ENCODE measurements around the gene KEL.

The KEL gene

DNA sequence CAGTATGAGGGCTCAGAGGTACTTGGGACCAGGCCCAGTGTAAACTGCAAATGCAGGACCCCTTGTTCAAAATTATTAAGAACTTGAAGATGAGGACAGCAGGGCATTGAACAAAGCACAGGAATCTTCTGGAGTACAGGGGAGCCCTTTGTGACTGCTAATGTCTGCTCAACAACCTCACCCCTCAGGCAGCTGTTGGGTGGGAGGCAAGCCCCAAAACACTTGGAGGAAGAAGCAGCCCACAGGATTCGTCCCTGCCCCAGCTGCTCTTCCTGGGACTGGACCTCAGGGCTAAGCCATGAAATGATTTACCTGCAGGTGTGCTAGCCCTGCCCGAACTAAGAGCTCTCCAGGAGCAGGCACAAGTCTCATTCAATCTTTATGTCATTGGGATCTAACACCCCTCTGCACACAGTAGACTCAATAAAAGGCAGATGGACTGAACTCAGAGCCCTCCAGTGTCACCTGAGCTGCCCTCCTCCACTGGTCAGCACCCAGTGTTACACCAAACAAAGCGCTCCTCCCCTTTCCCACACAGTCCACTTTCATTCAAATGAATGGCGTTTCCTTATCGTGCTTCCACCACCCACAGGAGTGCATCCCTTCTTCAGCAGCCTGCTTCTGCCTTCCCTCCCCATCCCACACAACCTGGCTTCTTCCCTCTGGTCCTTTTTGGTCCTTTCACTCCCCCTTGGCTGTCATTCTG is 29.6 kb downstream of the KEL start:
- Histone ChIP-seq H3K4me1 (ENCODE audit: control insufficient read depth in 2 of 2, insufficient read depth in 1 of 2, low read depth in 1 of 2, low read length in 2 of 2) (peaks cover 0 to 2% of the 10 kb centered on the region in 2 donors), H2AFZ (ENCODE audit: low read length) (no peak overlapping the region), H3K36me3 (replicated peaks in 1 of 2; ENCODE audit: control insufficient read depth in 2 of 2, insufficient read depth in 2 of 2, low read length in 2 of 2) (no peaks in the 10 kb centered on the region), H2BK5ac (ENCODE audit: low read length) (no peak overlapping the region), H3K79me1 (ENCODE audit: low read depth, low read length) (no peaks in the 10 kb centered on the region), H3K4me2 (ENCODE audit: insufficient read depth, low read length, poor library complexity, severe bottlenecking) (no peak overlapping the region), H4K91ac (ENCODE audit: low read depth, low read length, poor library complexity) (no peak overlapping the region), H3K4me3 (ENCODE audit: low read length in 2 of 2) (no peak overlapping the region), H3K4ac (ENCODE audit: low read length) (no peak overlapping the region), H4K8ac (ENCODE audit: low read depth, low read length) (no peak overlapping the region), H3K9ac (ENCODE audit: low read depth, low read length, poor library complexity) (no peak overlapping the region), H3K9me3 (replicated peaks in 1 of 2; ENCODE audit: control insufficient read depth in 2 of 2, insufficient read depth in 1 of 2, low read depth in 1 of 2, low read length in 2 of 2) (no peaks in the 10 kb centered on the region), H3K27ac (replicated peaks; ENCODE audit: low read length) (no peak overlapping the region), H3K14ac (ENCODE audit: low read length) (no peak overlapping the region), H2BK12ac (ENCODE audit: low read length) (no peak overlapping the region), H3K27me3 (ENCODE audit: control insufficient read depth in 3 of 3, insufficient read depth in 3 of 3, low read depth in 1 of 3, low read length in 3 of 3) (no peaks in the 10 kb centered on the region), H2BK120ac (ENCODE audit: low read depth, low read length) (no peak overlapping the region), H2AK5ac (ENCODE audit: low read depth, low read length) (no peak overlapping the region), H3K23ac (ENCODE audit: low read depth, low read length, poor library complexity) (no peak overlapping the region), H3K18ac (ENCODE audit: low read length) (peak overlapping the region; percentile 39), H2BK15ac (ENCODE audit: low read length) (no peak overlapping the region)
- WGBS, 2 donors (ENCODE audit: extremely low coverage in 2 of 2, insufficient read length in 2 of 2, insufficient replicate concordance in 1 of 2): no CpG with 5 or more reads among the region's 5 CpGs
- DNase-seq (ENCODE audit: low spot score): no peak

DNA sequence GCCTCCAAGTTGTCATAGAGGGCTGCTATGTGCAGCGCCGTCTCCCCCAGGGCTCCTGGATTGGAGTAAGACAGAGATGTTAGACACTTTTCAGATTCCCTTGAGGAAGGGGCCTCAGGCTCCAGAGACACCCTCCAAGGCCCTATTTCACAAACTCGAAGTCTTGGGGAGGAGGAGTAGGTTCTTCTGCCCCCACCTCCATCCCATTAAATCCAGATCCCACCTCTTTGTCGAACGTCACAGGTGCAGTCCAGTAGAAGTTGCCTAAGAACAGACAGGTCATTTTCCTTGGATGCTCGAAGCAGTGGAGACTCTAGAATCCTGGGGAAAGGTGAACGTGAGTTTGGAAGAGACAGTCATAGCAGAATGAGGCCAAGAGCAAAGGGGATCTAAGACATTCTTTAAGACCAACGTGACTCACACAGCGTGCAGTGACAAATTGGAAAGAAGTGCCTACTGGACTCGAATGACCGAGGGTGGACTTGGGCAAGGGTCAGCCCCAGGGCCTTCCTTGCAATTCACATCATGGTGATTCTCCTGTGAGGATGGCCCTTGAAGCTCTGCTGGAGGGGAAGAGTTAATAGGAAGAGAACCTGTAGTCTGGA is 31.9 kb downstream of the KEL start:
- Histone ChIP-seq H2BK12ac (ENCODE audit: low read length) (no peak overlapping the region), H3K4me3 (ENCODE audit: low read length in 2 of 2) (no peak overlapping the region), H3K23ac (ENCODE audit: low read depth, low read length, poor library complexity) (no peak overlapping the region), H3K27me3 (ENCODE audit: control insufficient read depth in 3 of 3, insufficient read depth in 3 of 3, low read depth in 1 of 3, low read length in 3 of 3) (no peaks in the 10 kb centered on the region), H3K79me1 (ENCODE audit: low read depth, low read length) (no peaks in the 10 kb centered on the region), H4K8ac (ENCODE audit: low read depth, low read length) (no peak overlapping the region), H2AFZ (ENCODE audit: low read length) (no peak overlapping the region), H3K4me2 (ENCODE audit: insufficient read depth, low read length, poor library complexity, severe bottlenecking) (no peak overlapping the region), H4K91ac (ENCODE audit: low read depth, low read length, poor library complexity) (no peak overlapping the region), H3K18ac (ENCODE audit: low read length) (no peak overlapping the region), H3K14ac (ENCODE audit: low read length) (peak overlapping the region; percentile 21), H3K27ac (replicated peaks; ENCODE audit: low read length) (no peak overlapping the region), H3K4me1 (ENCODE audit: control insufficient read depth in 2 of 2, insufficient read depth in 1 of 2, low read depth in 1 of 2, low read length in 2 of 2) (peaks cover 0 to 2% of the 10 kb centered on the region in 2 donors), H2BK120ac (ENCODE audit: low read depth, low read length) (no peak overlapping the region), H3K9me3 (replicated peaks in 1 of 2; ENCODE audit: control insufficient read depth in 2 of 2, insufficient read depth in 1 of 2, low read depth in 1 of 2, low read length in 2 of 2) (no peaks in the 10 kb centered on the region), H2AK5ac (ENCODE audit: low read depth, low read length) (no peak overlapping the region), H3K4ac (ENCODE audit: low read length) (no peak overlapping the region), H2BK5ac (ENCODE audit: low read length) (no peak overlapping the region), H3K36me3 (replicated peaks in 1 of 2; ENCODE audit: control insufficient read depth in 2 of 2, insufficient read depth in 2 of 2, low read length in 2 of 2) (no peaks in the 10 kb centered on the region), H3K9ac (ENCODE audit: low read depth, low read length, poor library complexity) (no peak overlapping the region), H2BK15ac (ENCODE audit: low read length) (no peak overlapping the region)
- DNase-seq (ENCODE audit: low spot score): no peak
- no CpG with 5 or more reads among the region's 11 CpGs for WGBS, 2 donors (ENCODE audit: extremely low coverage in 2 of 2, insufficient read length in 2 of 2, insufficient replicate concordance in 1 of 2)

DNA sequence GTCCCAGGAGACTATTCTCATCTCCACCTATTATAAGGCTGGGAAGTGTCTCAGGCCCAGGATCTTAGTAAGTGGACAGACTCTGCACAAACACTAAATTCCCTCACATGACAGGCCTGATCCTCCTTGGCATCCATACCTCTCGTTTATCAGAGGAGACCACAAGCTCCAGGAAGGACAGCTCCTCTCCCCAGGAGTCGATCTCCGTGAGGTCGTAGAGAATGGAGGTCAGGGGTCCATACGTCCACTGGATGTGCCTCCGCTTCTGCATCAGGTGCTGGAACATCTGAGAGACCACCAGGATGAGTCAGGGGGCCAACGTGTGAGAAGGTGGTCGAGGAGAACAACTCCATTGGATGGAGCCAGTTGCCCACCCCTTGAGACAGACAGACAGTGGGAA is 34.2 kb downstream of the KEL start:
- Histone ChIP-seq H3K4me3 (ENCODE audit: low read length in 2 of 2) (no peak overlapping the region), H3K4me2 (ENCODE audit: insufficient read depth, low read length, poor library complexity, severe bottlenecking) (no peak overlapping the region), H3K27me3 (ENCODE audit: control insufficient read depth in 3 of 3, insufficient read depth in 3 of 3, low read depth in 1 of 3, low read length in 3 of 3) (no peaks in the 10 kb centered on the region), H2BK15ac (ENCODE audit: low read length) (no peak overlapping the region), H3K14ac (ENCODE audit: low read length) (no peak overlapping the region), H2AK5ac (ENCODE audit: low read depth, low read length) (no peak overlapping the region), H2BK5ac (ENCODE audit: low read length) (no peak overlapping the region), H3K4ac (ENCODE audit: low read length) (no peak overlapping the region), H3K27ac (replicated peaks; ENCODE audit: low read length) (no peak overlapping the region), H3K4me1 (ENCODE audit: control insufficient read depth in 2 of 2, insufficient read depth in 1 of 2, low read depth in 1 of 2, low read length in 2 of 2) (peaks cover 0 to 2% of the 10 kb centered on the region in 2 donors), H3K9ac (ENCODE audit: low read depth, low read length, poor library complexity) (no peak overlapping the region), H2AFZ (ENCODE audit: low read length) (no peak overlapping the region), H2BK12ac (ENCODE audit: low read length) (no peak overlapping the region), H3K18ac (ENCODE audit: low read length) (no peak overlapping the region), H3K23ac (ENCODE audit: low read depth, low read length, poor library complexity) (no peak overlapping the region), H2BK120ac (ENCODE audit: low read depth, low read length) (no peak overlapping the region), H3K9me3 (replicated peaks in 1 of 2; ENCODE audit: control insufficient read depth in 2 of 2, insufficient read depth in 1 of 2, low read depth in 1 of 2, low read length in 2 of 2) (no peaks in the 10 kb centered on the region), H3K36me3 (replicated peaks in 1 of 2; ENCODE audit: control insufficient read depth in 2 of 2, insufficient read depth in 2 of 2, low read length in 2 of 2) (no peaks in the 10 kb centered on the region), H3K79me1 (ENCODE audit: low read depth, low read length) (no peaks in the 10 kb centered on the region), H4K8ac (ENCODE audit: low read depth, low read length) (no peak overlapping the region), H4K91ac (ENCODE audit: low read depth, low read length, poor library complexity) (no peak overlapping the region)
- no peak for DNase-seq (ENCODE audit: low spot score)
- no CpG with 5 or more reads among the region's 8 CpGs for WGBS, 2 donors (ENCODE audit: extremely low coverage in 2 of 2, insufficient read length in 2 of 2, insufficient replicate concordance in 1 of 2)

DNA sequence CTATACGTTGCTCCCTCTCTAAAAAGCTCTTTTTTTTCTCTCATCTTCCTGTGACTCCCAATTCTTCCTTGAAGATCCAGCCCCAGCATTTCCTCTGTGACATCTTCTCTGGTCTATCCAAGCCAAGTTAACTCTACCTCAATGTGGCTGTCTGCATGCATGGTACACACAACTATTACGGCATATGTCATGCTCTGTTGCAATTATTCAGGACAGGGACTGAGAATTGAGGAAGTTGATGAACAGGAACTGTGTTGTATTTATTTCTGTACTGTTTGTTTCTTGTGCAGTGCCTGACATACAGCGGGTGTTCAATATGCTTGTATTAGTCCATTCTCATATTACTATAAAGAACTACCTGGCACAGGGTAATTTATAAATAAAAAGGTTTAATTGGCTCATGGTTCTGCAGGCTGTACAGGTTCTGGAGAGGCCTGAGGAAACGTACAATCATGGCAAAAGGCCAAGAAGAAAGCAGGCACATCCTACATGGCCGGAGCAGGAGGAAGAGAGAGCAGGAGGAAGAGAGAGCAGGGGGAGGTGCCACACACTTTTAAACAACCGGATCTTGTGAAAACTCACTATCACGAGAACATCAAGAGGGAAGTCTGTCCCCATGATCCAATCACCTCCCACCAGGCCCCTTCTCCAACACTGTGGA is 34.9 kb downstream of the KEL start:
- no CpG with 5 or more reads among the region's 7 CpGs for WGBS, 2 donors (ENCODE audit: extremely low coverage in 2 of 2, insufficient read length in 2 of 2, insufficient replicate concordance in 1 of 2)
- H3K36me3 ChIP-seq (replicated peaks in 1 of 2; ENCODE audit: control insufficient read depth in 2 of 2, insufficient read depth in 2 of 2, low read length in 2 of 2): no peaks in the 10 kb centered on the region

More for the DNA sequence above, 34.9 kb downstream of the KEL start:
- H2AFZ ChIP-seq (ENCODE audit: low read length): no peak overlapping the region
- DNase-seq (ENCODE audit: low spot score): no peak
- H3K4me2 ChIP-seq (ENCODE audit: insufficient read depth, low read length, poor library complexity, severe bottlenecking): no peak overlapping the region
- H2BK120ac ChIP-seq (ENCODE audit: low read depth, low read length): no peak overlapping the region
- H3K4me1 ChIP-seq (ENCODE audit: control insufficient read depth in 2 of 2, insufficient read depth in 1 of 2, low read depth in 1 of 2, low read length in 2 of 2): no peaks in the 10 kb centered on the region
- H3K27ac ChIP-seq (replicated peaks; ENCODE audit: low read length): no peak overlapping the region
- H3K9me3 ChIP-seq (replicated peaks in 1 of 2; ENCODE audit: control insufficient read depth in 2 of 2, insufficient read depth in 1 of 2, low read depth in 1 of 2, low read length in 2 of 2): no peaks in the 10 kb centered on the region
- no peak overlapping the region for H3K14ac ChIP-seq (ENCODE audit: low read length)
- H3K4ac ChIP-seq (ENCODE audit: low read length): no peak overlapping the region
- H3K9ac ChIP-seq (ENCODE audit: low read depth, low read length, poor library complexity): no peak overlapping the region
- H3K18ac ChIP-seq (ENCODE audit: low read length): no peak overlapping the region
- H2BK15ac ChIP-seq (ENCODE audit: low read length): no peak overlapping the region
- H2AK5ac ChIP-seq (ENCODE audit: low read depth, low read length): no peak overlapping the region
- H3K23ac ChIP-seq (ENCODE audit: low read depth, low read length, poor library complexity): no peak overlapping the region
- no peak overlapping the region for H3K4me3 ChIP-seq (ENCODE audit: low read length in 2 of 2)
- no peaks in the 10 kb centered on the region for H3K27me3 ChIP-seq (ENCODE audit: control insufficient read depth in 3 of 3, insufficient read depth in 3 of 3, low read depth in 1 of 3, low read length in 3 of 3)
- H2BK5ac ChIP-seq (ENCODE audit: low read length): no peak overlapping the region
- H4K91ac ChIP-seq (ENCODE audit: low read depth, low read length, poor library complexity): no peak overlapping the region
- no peaks in the 10 kb centered on the region for H3K79me1 ChIP-seq (ENCODE audit: low read depth, low read length)
- no peak overlapping the region for H4K8ac ChIP-seq (ENCODE audit: low read depth, low read length)
- no peak overlapping the region for H2BK12ac ChIP-seq (ENCODE audit: low read length)
